H9 (cell line): Measurements from ENCODE around the gene SLC9A6. TPM values are rescaled to one million over a fixed set of nuclear protein-coding genes. Genes with fewer than 3 reads are reported as not detected.

Source experiments
- DNase-seq: peaks from one replicate; pipeline ENCODE4 v3.0.0-alpha.2; 2017
- H2AFZ ChIP-seq: one replicate; pipeline ENCODE4 v1.6.1; 2013; ENCODE audit warnings: mild to moderate bottlenecking, low read length, control low read depth, moderate library complexity
- H2AK5ac ChIP-seq: 2 replicates; pipeline ENCODE4 v1.6.1; 2013; ENCODE audit warnings: low read length, control low read depth, mixed read lengths; ENCODE audit not compliant: insufficient read length
- H2BK120ac ChIP-seq: one replicate; pipeline ENCODE4 v1.6.1; 2013; ENCODE audit warnings: low read depth, mild to moderate bottlenecking, low read length, control low read depth, inconsistent platforms; ENCODE audit not compliant: poor library complexity, severe bottlenecking
- H2BK12ac ChIP-seq: 2 replicates; pipeline ENCODE4 v1.6.1; 2013; ENCODE audit warnings: low read length, control low read depth, mixed read lengths, low read depth; ENCODE audit not compliant: insufficient read length
- H2BK15ac ChIP-seq: 2 replicates; pipeline ENCODE4 v1.6.1; 2013; ENCODE audit warnings: low read depth, low read length, control low read depth
- H2BK20ac ChIP-seq: one replicate; pipeline ENCODE4 v1.6.1; 2013; ENCODE audit warnings: low read depth, mild to moderate bottlenecking, low read length, control low read depth, inconsistent platforms; ENCODE audit not compliant: poor library complexity, severe bottlenecking
- H2BK5ac ChIP-seq: 2 replicates; pipeline ENCODE4 v1.6.1; 2013; ENCODE audit warnings: low read length, control low read depth, mixed read lengths; ENCODE audit not compliant: insufficient read length
- H3K14ac ChIP-seq: 2 replicates; pipeline ENCODE4 v1.6.1; 2013; ENCODE audit warnings: low read length, control low read depth; ENCODE audit not compliant: insufficient read depth
- H3K18ac ChIP-seq: 2 replicates; pipeline ENCODE4 v1.6.1; 2013; ENCODE audit warnings: low read depth, mild to moderate bottlenecking, mixed read lengths, low read length, control low read depth; ENCODE audit not compliant: insufficient read length
- H3K23ac ChIP-seq: 2 replicates; pipeline ENCODE4 v1.6.1; 2013; ENCODE audit warnings: low read length, control low read depth, mixed read lengths, low read depth; ENCODE audit not compliant: insufficient read length
- H3K23me2 ChIP-seq: 2 replicates; pipeline ENCODE4 v1.6.1; 2013; ENCODE audit warnings: low read depth, mild to moderate bottlenecking, mixed read lengths, low read length, control low read depth; ENCODE audit not compliant: insufficient read length, poor library complexity, severe bottlenecking
- H3K27ac ChIP-seq: 2 replicates; pipeline ENCODE4 v1.5.1; 2013; ENCODE audit warnings: low read length, control low read depth, mixed read lengths, low read depth; ENCODE audit not compliant: insufficient read length
- H3K27me3 ChIP-seq: 2 replicates; pipeline ENCODE4 v1.6.1; 2013; ENCODE audit warnings: low read length, control low read depth, inconsistent platforms; ENCODE audit not compliant: insufficient read depth
- H3K4ac ChIP-seq: 2 replicates; pipeline ENCODE4 v1.6.1; 2013; ENCODE audit warnings: low read depth, mild to moderate bottlenecking, control low read depth, inconsistent platforms, low read length, moderate library complexity
- H3K4me1 ChIP-seq: 2 replicates; pipeline ENCODE4 v1.6.1; 2013; ENCODE audit warnings: low read length, control low read depth, inconsistent platforms; ENCODE audit not compliant: insufficient read depth
- H3K4me2 ChIP-seq: 2 replicates; pipeline ENCODE4 v1.6.1; 2013; ENCODE audit warnings: low read length, control low read depth, mixed read lengths; ENCODE audit not compliant: insufficient read length, insufficient read depth
- H3K56ac ChIP-seq: 2 replicates; pipeline ENCODE4 v1.6.1; 2013; ENCODE audit warnings: low read depth, mild to moderate bottlenecking, mixed read lengths, low read length, control low read depth; ENCODE audit not compliant: insufficient read length
- H3K79me1 ChIP-seq: 2 replicates; pipeline ENCODE4 v1.6.1; 2013; ENCODE audit warnings: low read depth, mild to moderate bottlenecking, moderate library complexity, low read length, control low read depth, inconsistent platforms; ENCODE audit not compliant: insufficient read depth, poor library complexity, severe bottlenecking
- H3K79me2 ChIP-seq: 2 replicates; pipeline ENCODE4 v1.6.1; 2013; ENCODE audit warnings: low read length, control low read depth, inconsistent platforms; ENCODE audit not compliant: insufficient read depth
- H3K9ac ChIP-seq: 2 replicates; pipeline ENCODE4 v1.6.1; 2013; ENCODE audit warnings: low read length, control low read depth, mixed read lengths; ENCODE audit not compliant: insufficient read length; ENCODE audit errors: extremely low read depth
- H3K9me3 ChIP-seq: one replicate; pipeline ENCODE4 v1.6.1; 2013; ENCODE audit warnings: low read depth, low read length, inconsistent platforms; ENCODE audit not compliant: control insufficient read depth
- H3T11ph ChIP-seq: one replicate; pipeline ENCODE4 v1.6.1; 2013; ENCODE audit warnings: mild to moderate bottlenecking, low read length, control low read depth, inconsistent platforms
- H4K20me1 ChIP-seq: one replicate; pipeline ENCODE4 v1.6.1; 2013; ENCODE audit not compliant: control insufficient read depth, insufficient read length, insufficient read depth
- H4K5ac ChIP-seq: 2 replicates; pipeline ENCODE4 v1.6.1; 2013; ENCODE audit warnings: low read depth, mild to moderate bottlenecking, mixed read lengths, low read length, control low read depth; ENCODE audit not compliant: insufficient read length
- H4K8ac ChIP-seq: replicated peaks from 2 replicates; pipeline ENCODE4 v1.6.1; 2013; ENCODE audit warnings: low read length, control low read depth, mixed read lengths, low read depth; ENCODE audit not compliant: insufficient read length
- H4K91ac ChIP-seq: 2 replicates; pipeline ENCODE4 v1.6.1; 2013; ENCODE audit warnings: low read depth, mild to moderate bottlenecking, moderate library complexity, mixed read lengths, low read length, control low read depth; ENCODE audit not compliant: insufficient read length
- H3K27ac Mint-ChIP-seq, 3 experiments: 2 replicates in 2 of 3; 3 replicates in 1 of 3; pipeline ENCODE4 v1.8.0; 2020 to 2021; ENCODE audit warnings: mixed read lengths in 3 of 3, mild to moderate bottlenecking in 1 of 3, moderate library complexity in 1 of 3
- H3K27me3 Mint-ChIP-seq: 2 replicates; pipeline ENCODE4 v1.8.0; 2021; ENCODE audit warnings: low read depth, mild to moderate bottlenecking, moderate library complexity, mixed read lengths
- H3K36me3 Mint-ChIP-seq, 3 experiments: 2 replicates in 2 of 3; 3 replicates in 1 of 3; pipeline ENCODE4 v1.8.0; 2020 to 2021; ENCODE audit warnings: low read depth in 3 of 3, mixed read lengths in 3 of 3; ENCODE audit not compliant: insufficient read depth in 1 of 3
- H3K4me1 Mint-ChIP-seq, 2 experiments: 2 replicates each; pipeline ENCODE4 v1.8.0; 2020; ENCODE audit warnings: mixed read lengths in 2 of 2
- H3K4me3 Mint-ChIP-seq, 2 experiments: 2 replicates in 1 of 2; 3 replicates in 1 of 2; pipeline ENCODE4 v1.8.0; 2020 to 2021; ENCODE audit warnings: mild to moderate bottlenecking in 2 of 2, mixed read lengths in 2 of 2, moderate library complexity in 1 of 2
- H3K9me3 Mint-ChIP-seq, 2 experiments: 2 replicates in 1 of 2; 3 replicates in 1 of 2; pipeline ENCODE4 v1.8.0; 2020; ENCODE audit warnings: mild to moderate bottlenecking in 2 of 2, mixed read lengths in 2 of 2, moderate library complexity in 1 of 2
- CTCF ChIP-seq: fragments of 200-600 bp; sonication (generic); conservative IDR thresholded peaks from 3 replicates; pipeline ENCODE4 v1.8.0; 2021; ENCODE audit warnings: antibody characterized with exemption, mild to moderate bottlenecking
- WGBS: extraction: QIAGEN DNeasy Blood & Tissue Kit; methylation state at CpG from one replicate; pipeline ENCODE4 v1.1.7; 2013; ENCODE audit warnings: missing lambda C conversion rate, low lambda C conversion rate, mixed read lengths; ENCODE audit not compliant: insufficient read length; ENCODE audit errors: extremely low coverage; 5-methylcytosine and 5-hydroxymethylcytosine counted together
- total RNA-seq: library from RNA; stranded (reverse); gene quantifications from 2 replicates; pipeline ENCODE4 v1.2.1, GENCODE V29; 2021

SLC9A6 gene
- total RNA-seq, 1 experiment from 2014 or later, result 12.3 TPM

GRCh38 chrX:136048446-136048845 is 63.2 kb downstream of the SLC9A6 start:
- WGBS, result no CpG with 5 or more reads among the region's 1 CpG
- H3K9me3 Mint-ChIP-seq, result peaks cover 69 to 76% of the 10 kb centered on the region in 2 experiments

More at GRCh38 chrX:136048446-136048845, 63.2 kb downstream of the SLC9A6 start:
- no peak for TF ChIP-seq CTCF
- peaks cover 16 to 25% of the 10 kb centered on the region in 2 experiments for H3K4me1 Mint-ChIP-seq
- Histone ChIP-seq H4K8ac (no peak overlapping the region), H3K9ac (no peak overlapping the region), H2BK120ac (no peak overlapping the region), H3K18ac (no peak overlapping the region), H4K5ac (no peak overlapping the region), H2BK5ac (no peak overlapping the region), H3T11ph (no peak overlapping the region), H3K27me3 (no peaks in the 10 kb centered on the region), H2BK15ac (no peak overlapping the region), H3K56ac (no peak overlapping the region), H2AK5ac (no peak overlapping the region), H3K79me2 (no peaks in the 10 kb centered on the region), H3K14ac (no peak overlapping the region), H2BK12ac (no peak overlapping the region), H3K4ac (no peak overlapping the region), H3K4me2 (no peak overlapping the region), H2BK20ac (no peak overlapping the region), H3K23ac (no peak overlapping the region), H3K79me1 (no peaks in the 10 kb centered on the region), H2AFZ (no peak overlapping the region), H3K4me1 (no peaks in the 10 kb centered on the region), H3K9me3 (peaks cover 43% of the 10 kb centered on the region), H4K20me1 (no peaks in the 10 kb centered on the region), H3K27ac (no peak overlapping the region), H3K23me2 (no peaks in the 10 kb centered on the region), H4K91ac (no peak overlapping the region)
- H3K27me3 Mint-ChIP-seq, result no peaks in the 10 kb centered on the region; the same call in none of the 2 replicates
- no peak overlapping the region for H3K27ac Mint-ChIP-seq
- H3K36me3 Mint-ChIP-seq, result peaks cover 9 to 20% (median 11%) of the 10 kb centered on the region in 3 experiments
- H3K4me3 Mint-ChIP-seq, result no peak overlapping the region
- no peak for DNase-seq
